Activated CD8-positive, alpha-beta memory T cell treated with anti-CD3 and anti-CD28 coated beads, Interleukin-2, amount 50 U/mL, for 48 hours (primary cell): Measurements from ENCODE around the gene HOXB3.

Experiments
- DNase-seq: peaks from one replicate; pipeline ENCODE4 v3.0.0-alpha.2; 2020

The HOXB3 gene

GRCh38 chr17:48567209-48567608 is 22.8 kb downstream of the HOXB3 start:
- DNase-seq = no peak

DNA sequence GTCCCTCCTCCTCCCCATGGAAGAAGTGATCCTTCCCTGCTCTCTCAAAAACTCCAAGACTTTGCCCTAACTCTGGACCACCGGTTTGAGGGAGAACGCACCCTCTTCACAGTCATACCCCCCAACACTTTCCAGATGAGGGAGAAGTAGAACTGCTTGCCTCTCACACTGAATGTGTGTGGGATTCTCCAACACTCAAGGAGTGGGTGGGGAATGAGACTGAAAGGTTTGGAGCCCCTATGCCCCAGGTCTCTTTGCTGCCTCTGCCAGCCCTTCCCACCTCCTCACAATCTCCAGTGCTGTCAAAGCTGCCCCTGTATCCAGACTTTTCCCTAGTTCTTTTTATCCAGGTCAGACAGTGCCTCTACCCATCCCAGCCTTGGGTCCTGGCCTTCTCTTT is 23.3 kb downstream of the HOXB3 start:
- DNase-seq = no peak

- DNase-seq = no peak
Measured at GRCh38 chr17:48565925-48566710, 23.9 kb downstream of the HOXB3 start.

DNA sequence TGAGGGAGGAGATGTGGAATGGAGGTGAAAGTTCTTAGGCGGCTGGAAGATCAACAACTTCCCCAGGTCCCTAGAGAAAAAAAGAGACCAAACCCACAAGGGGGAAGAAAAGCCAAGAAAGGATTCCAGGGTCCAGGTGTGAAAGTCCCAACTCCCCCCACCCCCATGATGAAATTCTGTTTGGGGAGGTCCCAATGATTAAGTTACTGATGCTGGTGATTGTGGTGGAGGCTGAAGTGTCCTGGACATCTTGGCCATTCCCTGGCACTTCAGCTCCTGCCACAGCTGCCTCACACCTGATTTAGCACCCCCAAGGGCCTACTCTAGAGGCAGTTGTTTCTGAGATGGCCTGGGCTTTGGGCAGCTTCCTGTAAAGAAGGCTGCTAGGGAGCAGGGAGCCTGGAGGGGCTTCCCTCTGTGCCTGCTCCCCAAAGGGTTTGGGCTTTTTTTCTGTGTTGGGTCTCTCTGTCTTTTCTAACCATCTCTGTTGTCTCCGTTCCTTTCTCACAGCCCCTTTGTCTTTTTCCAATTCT is 25.0 kb downstream of the HOXB3 start:
- DNase-seq = no peak

GRCh38 chr17:48564188-48565021 is 25.6 kb downstream of the HOXB3 start:
- no peak for DNase-seq

DNA sequence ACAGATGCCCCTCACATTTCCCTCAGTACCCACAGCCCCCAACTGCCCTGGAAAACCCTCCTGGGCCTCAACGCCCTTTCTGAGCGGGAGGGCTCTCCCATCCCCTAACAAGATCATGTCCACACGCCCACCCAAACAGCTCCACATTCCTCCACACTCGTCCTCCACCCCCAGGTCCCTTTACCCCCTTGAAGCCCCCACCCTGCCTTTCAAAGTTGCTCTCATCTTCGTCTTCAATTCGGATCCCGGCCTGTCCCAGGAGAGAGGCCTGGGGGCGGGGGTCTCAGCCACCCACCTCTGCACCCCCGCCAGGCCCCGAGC is 26.2 kb downstream of the HOXB3 start:
- no peak for DNase-seq

DNA sequence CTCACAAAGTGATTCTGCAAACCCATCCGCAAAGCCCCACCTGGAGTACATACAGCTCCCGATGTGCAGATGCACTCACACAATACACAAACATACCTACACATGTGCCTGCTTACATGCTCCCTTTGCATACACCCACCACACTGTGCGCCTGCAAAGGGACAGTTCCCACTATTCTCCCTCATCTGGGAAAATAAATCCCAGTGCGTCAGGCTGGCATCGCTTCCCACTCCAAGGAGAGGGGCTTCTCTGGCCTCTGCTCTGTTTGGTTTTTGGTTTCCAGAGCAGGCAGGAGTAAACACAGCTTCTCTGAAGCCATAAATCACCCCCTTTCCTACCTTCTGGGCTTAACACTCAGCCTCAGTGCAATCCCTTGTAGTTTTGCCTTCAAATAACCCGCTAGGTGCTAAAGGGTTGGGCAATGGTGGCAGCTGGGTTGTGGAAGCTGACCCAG is 26.6 kb downstream of the HOXB3 start:
- DNase-seq = no peak

GRCh38 chr17:48562934-48563333 is 27.1 kb downstream of the HOXB3 start:
- no peak for DNase-seq

DNA sequence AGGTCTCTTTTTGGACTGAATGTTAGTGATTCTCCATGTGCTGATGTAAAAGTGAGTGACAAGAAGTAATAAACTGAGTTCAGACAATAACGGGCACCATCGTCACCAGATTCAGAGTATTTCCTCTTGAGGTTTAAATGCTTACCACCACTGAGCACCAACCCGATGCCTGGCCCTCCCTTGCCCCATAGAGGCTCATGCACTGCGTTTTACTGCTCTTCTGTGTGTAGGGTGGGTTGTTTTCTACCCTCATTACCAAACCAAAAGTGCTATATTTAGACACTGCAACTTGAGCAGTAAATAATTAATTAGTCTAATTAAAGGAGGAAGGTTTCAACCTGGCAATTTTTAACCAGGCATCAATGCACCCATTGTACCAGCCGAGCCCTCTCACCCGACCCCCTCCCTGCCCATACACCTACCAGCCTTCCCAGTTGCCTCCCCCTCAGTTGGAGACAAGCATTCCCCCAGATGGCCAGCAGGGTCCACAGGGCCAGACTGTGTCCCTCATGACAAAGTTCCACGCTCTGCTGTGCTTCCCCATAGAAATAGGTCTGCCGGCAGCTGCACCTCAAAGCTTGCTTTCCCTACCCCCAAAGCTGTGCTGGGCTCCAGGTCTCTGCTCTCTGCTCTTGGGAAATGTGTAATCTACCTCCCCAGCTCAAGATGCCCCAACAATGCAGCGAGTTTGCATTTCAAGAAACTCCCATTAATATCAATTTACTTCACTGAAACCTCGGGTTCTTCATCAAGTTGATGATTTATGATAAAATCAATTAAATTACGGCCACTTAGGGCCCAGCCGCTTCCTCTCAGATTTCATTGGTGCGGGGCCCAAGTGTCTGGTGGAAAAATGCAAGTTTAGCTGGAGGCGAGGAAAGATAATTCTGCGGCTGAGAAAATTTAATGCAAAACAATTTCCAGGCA is 27.9 kb downstream of the HOXB3 start:
- DNase-seq = no peak

GRCh38 chr17:48559840-48560817 is 29.9 kb downstream of the HOXB3 start:
- no peak for DNase-seq

- DNase-seq = no peak
Measured at GRCh38 chr17:48559122-48559839, 30.8 kb downstream of the HOXB3 start.

DNA sequence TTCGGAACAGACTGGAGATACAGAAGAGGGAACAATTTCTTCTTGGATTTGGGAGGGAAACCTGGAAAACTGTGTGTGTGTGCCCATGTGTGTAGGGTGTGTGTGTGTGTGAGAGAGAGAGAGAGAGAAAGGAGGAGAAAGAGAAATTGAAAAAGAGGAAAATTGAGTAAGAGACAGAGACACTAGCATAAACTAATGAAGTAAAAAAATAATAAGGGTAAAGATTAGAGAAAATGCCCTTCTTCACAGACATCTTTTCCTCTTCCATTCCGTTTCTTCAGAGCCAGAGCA is 31.3 kb downstream of the HOXB3 start:
- DNase-seq = no peak

DNA sequence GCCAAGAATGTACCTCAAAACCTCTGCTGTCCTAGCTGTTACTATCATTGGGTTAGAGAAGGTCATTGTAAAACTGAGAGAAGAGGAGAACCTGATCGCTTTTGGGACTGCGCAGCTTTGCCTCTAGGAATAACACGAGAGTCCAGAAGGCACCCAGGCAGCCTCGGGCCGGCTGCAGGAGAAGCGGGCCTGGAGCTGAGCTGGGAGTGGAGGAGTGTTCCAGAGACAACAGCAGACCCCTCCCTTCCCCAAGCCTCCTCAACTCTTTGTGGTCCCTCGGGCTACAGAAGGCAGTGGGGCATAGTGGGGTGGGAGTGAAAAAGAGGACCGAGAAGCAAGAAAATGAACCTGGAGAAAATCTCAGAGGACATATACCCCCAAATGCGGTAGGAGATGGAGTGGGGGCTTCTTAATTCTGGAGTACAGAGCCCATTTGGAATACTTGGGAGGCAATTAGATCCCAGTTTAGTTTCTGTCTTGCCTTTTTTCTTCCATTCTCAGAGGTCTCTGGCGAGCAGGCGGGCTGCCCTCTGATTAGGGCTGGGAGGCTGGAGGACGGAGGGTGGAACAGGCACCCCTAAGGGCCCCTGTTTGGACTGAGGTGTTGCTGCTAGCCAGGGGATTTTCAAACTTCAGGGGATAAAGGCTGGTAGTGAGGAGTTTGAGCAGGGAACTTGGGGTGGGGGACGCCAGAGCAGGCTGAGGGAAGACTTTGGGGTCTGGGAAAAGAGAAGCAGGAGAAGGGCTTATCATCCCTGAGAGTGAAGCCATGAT is 31.8 kb downstream of the HOXB3 start:
- DNase-seq = no peak

GRCh38 chr17:48556576-48557401 is 33.3 kb downstream of the HOXB3 start:
- DNase-seq = no peak

GRCh38 chr17:48556229-48556575 is 33.8 kb downstream of the HOXB3 start:
- no peak for DNase-seq

- no peak for DNase-seq
Measured at GRCh38 chr17:48555258-48556228, 34.5 kb downstream of the HOXB3 start.

GRCh38 chr17:48554412-48555257 is 35.4 kb downstream of the HOXB3 start:
- no peak for DNase-seq
